ENCODE results near the gene LRMDA. TPM values are rescaled to one million over a fixed set of nuclear protein-coding genes. Genes with fewer than 3 reads are reported as not detected.

The LRMDA gene
- total RNA-seq, 1 donor from 2014 or later: 5.2 TPM

GRCh38 chr10:76150139-76150875 lies 718.9 kb downstream of the LRMDA start:
- H3K27ac ChIP-seq: peak overlapping the region; percentile 96
- DNase-seq (ENCODE audit: low spot score): peak; percentile 89

GRCh38 chr10:76150876-76151288 lies 719.5 kb downstream of the LRMDA start:
- H3K4me3 Mint-ChIP-seq: no peak overlapping the region
- H3K9me3 Mint-ChIP-seq: peaks cover 34% of the 10 kb centered on the region
- H3K9me3 ChIP-seq (ENCODE audit: low read depth): peaks cover 27% of the 10 kb centered on the region
- H3K36me3 ChIP-seq: no peaks in the 10 kb centered on the region
- H3K4me1 Mint-ChIP-seq: peaks cover 27% of the 10 kb centered on the region
- no peaks in the 10 kb centered on the region for H3K27me3 ChIP-seq
- peak overlapping the region; percentile 99 for H3K27ac Mint-ChIP-seq
- no peaks in the 10 kb centered on the region for H3K79me2 ChIP-seq (ENCODE audit: low read depth)
- no peak overlapping the region for H3K9ac ChIP-seq
- no peaks in the 10 kb centered on the region for H3K27me3 Mint-ChIP-seq (ENCODE audit: insufficient read depth, low read depth)
- H3K4me1 ChIP-seq: peaks cover 26% of the 10 kb centered on the region
- TF ChIP-seq EZH2phosphoT487 (IDR thresholded peaks at IDR 0.05): no peak
- TF ChIP-seq CTCF (IDR thresholded peaks at IDR 0.05): no peak
- peak overlapping the region; percentile 96 for H3K27ac ChIP-seq
- H3K4me3 ChIP-seq: peak overlapping the region; percentile 23
- H2AFZ ChIP-seq (replicated peaks): no peak overlapping the region
- H3K4me2 ChIP-seq: peak overlapping the region; percentile 72
- no peaks in the 10 kb centered on the region for H4K20me1 ChIP-seq (ENCODE audit: low read depth)
- peaks cover 10% of the 10 kb centered on the region for H3K36me3 Mint-ChIP-seq
- H3F3A ChIP-seq (ENCODE audit: low read depth): peaks cover 43% of the 10 kb centered on the region
- no peak for DNase-seq (ENCODE audit: low spot score)

More at GRCh38 chr10:76150139-76150875, 718.9 kb downstream of the LRMDA start:
- Histone ChIP-seq H3K27me3 (no peaks in the 10 kb centered on the region), H3K4me1 (peaks cover 21% of the 10 kb centered on the region), H4K20me1 (ENCODE audit: low read depth) (no peaks in the 10 kb centered on the region), H3K9me3 (ENCODE audit: low read depth) (peaks cover 27% of the 10 kb centered on the region), H3K36me3 (no peaks in the 10 kb centered on the region), H3F3A (ENCODE audit: low read depth) (peaks cover 39% of the 10 kb centered on the region), H3K9ac (no peak overlapping the region), H2AFZ (replicated peaks) (no peak overlapping the region), H3K4me3 (peak overlapping the region; percentile 23), H3K79me2 (ENCODE audit: low read depth) (no peaks in the 10 kb centered on the region), H3K4me2 (peak overlapping the region; percentile 72)
- peak overlapping the region; percentile 99 for H3K27ac Mint-ChIP-seq
- peak overlapping the region; percentile 60 for H3K4me3 Mint-ChIP-seq
- TF ChIP-seq CTCF (IDR thresholded peaks at IDR 0.05): no peak
- TF ChIP-seq EZH2phosphoT487 (IDR thresholded peaks at IDR 0.05): peak; percentile 93
- TF ChIP-seq EZH2 (IDR thresholded peaks at IDR 0.05): no peak
- peaks cover 2% of the 10 kb centered on the region for H3K27me3 Mint-ChIP-seq (ENCODE audit: insufficient read depth, low read depth)
- peaks cover 10% of the 10 kb centered on the region for H3K36me3 Mint-ChIP-seq
- peaks cover 27% of the 10 kb centered on the region for H3K4me1 Mint-ChIP-seq
- H3K9me3 Mint-ChIP-seq: peaks cover 37% of the 10 kb centered on the region

DNA sequence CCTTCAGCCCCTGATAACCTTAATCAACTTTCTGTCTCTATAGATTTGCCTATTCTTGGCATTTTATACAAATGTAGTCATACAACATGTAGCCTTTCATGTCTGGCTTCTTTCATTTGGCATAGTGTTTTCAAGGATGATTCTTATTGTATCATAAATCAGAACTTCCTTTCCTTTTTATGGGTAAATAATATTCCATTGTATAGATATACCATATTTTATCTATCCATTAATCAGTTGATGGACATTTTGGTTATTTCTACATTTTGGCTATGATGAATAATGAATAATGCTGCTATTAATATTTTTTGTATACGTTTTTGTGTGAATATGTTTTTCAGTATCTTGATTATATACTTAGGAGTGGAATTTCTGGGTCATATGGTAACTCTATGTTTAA lies 720.8 kb downstream of the LRMDA start:
- peaks cover 27% of the 10 kb centered on the region for H3K4me1 Mint-ChIP-seq
- TF ChIP-seq EZH2phosphoT487 (IDR thresholded peaks at IDR 0.05) (no peak), CTCF (IDR thresholded peaks at IDR 0.05) (no peak), EZH2 (IDR thresholded peaks at IDR 0.05) (no peak)

More for the DNA sequence above, 720.8 kb downstream of the LRMDA start:
- H3K27ac ChIP-seq: no peak overlapping the region
- H4K20me1 ChIP-seq (ENCODE audit: low read depth): no peaks in the 10 kb centered on the region
- peaks cover 10% of the 10 kb centered on the region for H3K36me3 Mint-ChIP-seq
- no peaks in the 10 kb centered on the region for H3K36me3 ChIP-seq
- H3K4me3 ChIP-seq: no peak overlapping the region
- no peaks in the 10 kb centered on the region for H3K27me3 Mint-ChIP-seq (ENCODE audit: insufficient read depth, low read depth)
- no peak for DNase-seq (ENCODE audit: low spot score)
- peaks cover 35% of the 10 kb centered on the region for H3K4me1 ChIP-seq
- no peak overlapping the region for H3K27ac Mint-ChIP-seq
- peaks cover 49% of the 10 kb centered on the region for H3F3A ChIP-seq (ENCODE audit: low read depth)
- no peaks in the 10 kb centered on the region for H3K27me3 ChIP-seq
- H3K9ac ChIP-seq: no peak overlapping the region
- H3K9me3 Mint-ChIP-seq: peaks cover 34% of the 10 kb centered on the region
- no peak overlapping the region for H3K4me3 Mint-ChIP-seq
- H3K9me3 ChIP-seq (ENCODE audit: low read depth): peaks cover 27% of the 10 kb centered on the region
- no peak overlapping the region for H3K4me2 ChIP-seq
- H2AFZ ChIP-seq (replicated peaks): no peak overlapping the region
- no peaks in the 10 kb centered on the region for H3K79me2 ChIP-seq (ENCODE audit: low read depth)

Measured in neural progenitor cell (in vitro differentiated cells).